ENCODE results near the gene ZNF35. TPM values are rescaled to one million over a fixed set of nuclear protein-coding genes. Genes with fewer than 3 reads are reported as not detected.
A peak's percentile ranks its signal among the peaks of the same experiment; 100 is the strongest.

The ZNF35 gene
- total and polyA plus RNA-seq, 10 of the 15 experiments (the other 5 are each of a cell fraction or from before 2014, with no cell fraction given), result 9.3 to 21.1 (median 13.4) TPM

- TF ChIP-seq, protein P1, sequence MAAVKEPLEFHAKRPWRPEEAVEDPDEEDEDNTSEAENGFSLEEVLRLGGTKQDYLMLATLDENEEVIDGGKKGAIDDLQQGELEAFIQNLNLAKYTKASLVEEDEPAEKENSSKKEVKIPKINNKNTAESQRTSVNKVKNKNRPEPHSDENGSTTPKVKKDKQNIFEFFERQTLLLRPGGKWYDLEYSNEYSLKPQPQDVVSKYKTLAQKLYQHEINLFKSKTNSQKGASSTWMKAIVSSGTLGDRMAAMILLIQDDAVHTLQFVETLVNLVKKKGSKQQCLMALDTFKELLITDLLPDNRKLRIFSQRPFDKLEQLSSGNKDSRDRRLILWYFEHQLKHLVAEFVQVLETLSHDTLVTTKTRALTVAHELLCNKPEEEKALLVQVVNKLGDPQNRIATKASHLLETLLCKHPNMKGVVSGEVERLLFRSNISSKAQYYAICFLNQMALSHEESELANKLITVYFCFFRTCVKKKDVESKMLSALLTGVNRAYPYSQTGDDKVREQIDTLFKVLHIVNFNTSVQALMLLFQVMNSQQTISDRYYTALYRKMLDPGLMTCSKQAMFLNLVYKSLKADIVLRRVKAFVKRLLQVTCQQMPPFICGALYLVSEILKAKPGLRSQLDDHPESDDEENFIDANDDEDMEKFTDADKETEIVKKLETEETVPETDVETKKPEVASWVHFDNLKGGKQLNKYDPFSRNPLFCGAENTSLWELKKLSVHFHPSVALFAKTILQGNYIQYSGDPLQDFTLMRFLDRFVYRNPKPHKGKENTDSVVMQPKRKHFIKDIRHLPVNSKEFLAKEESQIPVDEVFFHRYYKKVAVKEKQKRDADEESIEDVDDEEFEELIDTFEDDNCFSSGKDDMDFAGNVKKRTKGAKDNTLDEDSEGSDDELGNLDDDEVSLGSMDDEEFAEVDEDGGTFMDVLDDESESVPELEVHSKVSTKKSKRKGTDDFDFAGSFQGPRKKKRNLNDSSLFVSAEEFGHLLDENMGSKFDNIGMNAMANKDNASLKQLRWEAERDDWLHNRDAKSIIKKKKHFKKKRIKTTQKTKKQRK (IDR thresholded peaks at IDR 0.05; ENCODE audit: low read depth, low read length), result no peak
- TF ChIP-seq, protein P2, sequence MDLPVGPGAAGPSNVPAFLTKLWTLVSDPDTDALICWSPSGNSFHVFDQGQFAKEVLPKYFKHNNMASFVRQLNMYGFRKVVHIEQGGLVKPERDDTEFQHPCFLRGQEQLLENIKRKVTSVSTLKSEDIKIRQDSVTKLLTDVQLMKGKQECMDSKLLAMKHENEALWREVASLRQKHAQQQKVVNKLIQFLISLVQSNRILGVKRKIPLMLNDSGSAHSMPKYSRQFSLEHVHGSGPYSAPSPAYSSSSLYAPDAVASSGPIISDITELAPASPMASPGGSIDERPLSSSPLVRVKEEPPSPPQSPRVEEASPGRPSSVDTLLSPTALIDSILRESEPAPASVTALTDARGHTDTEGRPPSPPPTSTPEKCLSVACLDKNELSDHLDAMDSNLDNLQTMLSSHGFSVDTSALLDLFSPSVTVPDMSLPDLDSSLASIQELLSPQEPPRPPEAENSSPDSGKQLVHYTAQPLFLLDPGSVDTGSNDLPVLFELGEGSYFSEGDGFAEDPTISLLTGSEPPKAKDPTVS (IDR thresholded peaks at IDR 0.05; ENCODE audit: low read depth, low read length), result no peak
These were observed 10.9 kb downstream of the ZNF35 start (continued) for GRCh38 chr3:44659434-44659833.

GRCh38 chr3:44661189-44661588 lies 12.7 kb downstream of the ZNF35 start:
- WGBS (ENCODE audit: insufficient coverage, insufficient replicate concordance, low lambda C conversion rate, missing lambda C conversion rate), result 98% methylated on average over 2 of the region's 2 CpGs
- Histone ChIP-seq H3K36me3 (ENCODE audit: control insufficient read depth in 2 of 2, insufficient read depth in 2 of 2, low read length in 1 of 2) (peaks cover 13 to 31% of the 10 kb centered on the region in 2 experiments), H3K79me2 (ENCODE audit: control insufficient read depth, insufficient read depth, low read length) (no peaks in the 10 kb centered on the region), H3K9me3 (replicated peaks; ENCODE audit: control insufficient read depth, insufficient read depth, low read length) (peaks cover 32% of the 10 kb centered on the region), H3K27ac (ENCODE audit: control insufficient read depth, insufficient read depth) (no peak overlapping the region), H3K9ac (ENCODE audit: control insufficient read depth, insufficient read depth, low read length) (no peak overlapping the region), H3K27me3 (replicated peaks in 1 of 2; ENCODE audit: control insufficient read depth in 2 of 2, insufficient read depth in 2 of 2, low read length in 1 of 2) (no peaks in the 10 kb centered on the region), H2AFZ (ENCODE audit: control insufficient read depth, low read depth, low read length) (no peak overlapping the region), H3K4me1 (ENCODE audit: control insufficient read depth, insufficient read depth, low read length) (no peaks in the 10 kb centered on the region), H4K20me1 (ENCODE audit: control insufficient read depth, insufficient read depth) (no peaks in the 10 kb centered on the region), H3K4me3 (no peak overlapping the region), H3K4me2 (ENCODE audit: control insufficient read depth, insufficient read depth) (no peak overlapping the region)
- CTCF ChIA-PET, result interaction anchor here (0.8 to 0.9 kb wide), 2 partner anchors 14 to 77 kb away, joined by 3 read pairs; partner anchors contain the start of gene ZNF660
- FAIRE-seq (no peak), ATAC-seq (peak; percentile 43; the same call in 2 of the 3 replicates), DNase-seq (ENCODE audit: low read depth, low spot score) (no peak)
- POLR2A ChIA-PET, result no interaction called here
- no TSS peak for BruUV-seq (replicated peaks)
- RAD21 ChIA-PET (ENCODE audit: unreplicated experiment), result no interaction called here
- intact Hi-C loops (cut with micrococcal nuclease; ENCODE audit: unreplicated experiment) (no loop called here), in situ Hi-C loops (cut with MboI) (no loop called here)
- SMC1A ChIA-PET (ENCODE audit: uncharacterized antibody, unreplicated experiment), result no interaction called here
- TF ChIP-seq, protein P3, sequence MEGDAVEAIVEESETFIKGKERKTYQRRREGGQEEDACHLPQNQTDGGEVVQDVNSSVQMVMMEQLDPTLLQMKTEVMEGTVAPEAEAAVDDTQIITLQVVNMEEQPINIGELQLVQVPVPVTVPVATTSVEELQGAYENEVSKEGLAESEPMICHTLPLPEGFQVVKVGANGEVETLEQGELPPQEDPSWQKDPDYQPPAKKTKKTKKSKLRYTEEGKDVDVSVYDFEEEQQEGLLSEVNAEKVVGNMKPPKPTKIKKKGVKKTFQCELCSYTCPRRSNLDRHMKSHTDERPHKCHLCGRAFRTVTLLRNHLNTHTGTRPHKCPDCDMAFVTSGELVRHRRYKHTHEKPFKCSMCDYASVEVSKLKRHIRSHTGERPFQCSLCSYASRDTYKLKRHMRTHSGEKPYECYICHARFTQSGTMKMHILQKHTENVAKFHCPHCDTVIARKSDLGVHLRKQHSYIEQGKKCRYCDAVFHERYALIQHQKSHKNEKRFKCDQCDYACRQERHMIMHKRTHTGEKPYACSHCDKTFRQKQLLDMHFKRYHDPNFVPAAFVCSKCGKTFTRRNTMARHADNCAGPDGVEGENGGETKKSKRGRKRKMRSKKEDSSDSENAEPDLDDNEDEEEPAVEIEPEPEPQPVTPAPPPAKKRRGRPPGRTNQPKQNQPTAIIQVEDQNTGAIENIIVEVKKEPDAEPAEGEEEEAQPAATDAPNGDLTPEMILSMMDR (IDR thresholded peaks at IDR 0.05 in 2 of 3, conservative IDR thresholded peaks at IDR 0.05 in 1 of 3; ENCODE audit: control insufficient read depth in 2 of 3, extremely low read depth in 1 of 3, insufficient read depth in 1 of 3, low read depth in 3 of 3, low read length in 3 of 3), result peak; percentile 1 to 31 (median 23); a peak in 2 of 6 replicates
- TF ChIP-seq ZNF217 (IDR thresholded peaks at IDR 0.05) (no peak), ZNF592 (IDR thresholded peaks at IDR 0.05) (no peak), CHD4 (IDR thresholded peaks at IDR 0.05) (no peak)
- TF ChIP-seq, protein P4, sequence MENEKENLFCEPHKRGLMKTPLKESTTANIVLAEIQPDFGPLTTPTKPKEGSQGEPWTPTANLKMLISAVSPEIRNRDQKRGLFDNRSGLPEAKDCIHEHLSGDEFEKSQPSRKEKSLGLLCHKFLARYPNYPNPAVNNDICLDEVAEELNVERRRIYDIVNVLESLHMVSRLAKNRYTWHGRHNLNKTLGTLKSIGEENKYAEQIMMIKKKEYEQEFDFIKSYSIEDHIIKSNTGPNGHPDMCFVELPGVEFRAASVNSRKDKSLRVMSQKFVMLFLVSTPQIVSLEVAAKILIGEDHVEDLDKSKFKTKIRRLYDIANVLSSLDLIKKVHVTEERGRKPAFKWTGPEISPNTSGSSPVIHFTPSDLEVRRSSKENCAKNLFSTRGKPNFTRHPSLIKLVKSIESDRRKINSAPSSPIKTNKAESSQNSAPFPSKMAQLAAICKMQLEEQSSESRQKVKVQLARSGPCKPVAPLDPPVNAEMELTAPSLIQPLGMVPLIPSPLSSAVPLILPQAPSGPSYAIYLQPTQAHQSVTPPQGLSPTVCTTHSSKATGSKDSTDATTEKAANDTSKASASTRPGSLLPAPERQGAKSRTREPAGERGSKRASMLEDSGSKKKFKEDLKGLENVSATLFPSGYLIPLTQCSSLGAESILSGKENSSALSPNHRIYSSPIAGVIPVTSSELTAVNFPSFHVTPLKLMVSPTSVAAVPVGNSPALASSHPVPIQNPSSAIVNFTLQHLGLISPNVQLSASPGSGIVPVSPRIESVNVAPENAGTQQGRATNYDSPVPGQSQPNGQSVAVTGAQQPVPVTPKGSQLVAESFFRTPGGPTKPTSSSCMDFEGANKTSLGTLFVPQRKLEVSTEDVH (IDR thresholded peaks at IDR 0.05; ENCODE audit: low read depth, partially characterized antibody), result no peak
